Bone marrow (tissue), 2 donors: ENCODE data around the gene PRKN.
"Not testable (repeated sequence)": the region's sequence is repeated elsewhere in the genome, so short reads cannot be mapped to it uniquely, and the experiment has no call there.

ENCODE experiments used
- DNase-seq, 2 donors: peaks; one replicate each; lab custom pipeline; 2025; lab: John Stamatoyannopoulos, UW

The PRKN gene

GRCh38 chr6:161840380-161840779, 887.2 kb downstream of the PRKN start:
- no peak for DNase-seq

DNA sequence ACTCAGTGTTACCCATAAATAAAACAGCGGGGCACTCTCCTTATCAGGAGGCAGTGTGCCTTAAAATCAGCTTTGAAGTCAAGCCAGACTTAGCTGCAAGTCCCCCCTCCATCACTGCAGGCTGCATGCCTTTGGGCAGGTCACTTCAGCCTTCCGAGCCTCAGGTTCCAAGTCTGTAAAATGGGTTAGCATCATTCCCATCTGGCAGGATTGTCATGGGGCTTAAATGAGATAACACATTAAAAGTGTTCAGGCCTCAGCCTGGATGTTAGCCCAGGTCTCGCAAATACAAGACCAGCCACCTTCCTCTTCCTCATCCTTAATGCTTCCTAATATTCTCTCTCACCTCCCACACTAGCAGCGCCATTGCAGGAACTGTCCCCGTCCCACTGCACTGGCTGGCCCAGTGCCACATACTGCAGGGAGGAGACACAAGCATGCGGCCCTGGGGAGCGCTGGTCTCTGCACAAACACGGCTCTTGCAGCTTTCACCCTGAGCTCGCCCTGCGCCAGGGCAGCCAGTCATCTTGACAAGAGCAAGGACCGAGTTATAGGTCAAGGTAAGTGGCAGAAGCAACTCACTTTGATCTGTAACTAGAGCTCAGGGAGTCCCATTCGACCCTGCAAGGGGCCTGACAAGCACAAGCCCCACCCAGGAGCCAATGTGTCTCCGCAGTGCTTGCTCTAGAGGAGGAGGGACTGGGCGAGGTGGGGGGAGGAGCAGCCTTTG, 889.1 kb downstream of the PRKN start:
- no peak for DNase-seq

DNA sequence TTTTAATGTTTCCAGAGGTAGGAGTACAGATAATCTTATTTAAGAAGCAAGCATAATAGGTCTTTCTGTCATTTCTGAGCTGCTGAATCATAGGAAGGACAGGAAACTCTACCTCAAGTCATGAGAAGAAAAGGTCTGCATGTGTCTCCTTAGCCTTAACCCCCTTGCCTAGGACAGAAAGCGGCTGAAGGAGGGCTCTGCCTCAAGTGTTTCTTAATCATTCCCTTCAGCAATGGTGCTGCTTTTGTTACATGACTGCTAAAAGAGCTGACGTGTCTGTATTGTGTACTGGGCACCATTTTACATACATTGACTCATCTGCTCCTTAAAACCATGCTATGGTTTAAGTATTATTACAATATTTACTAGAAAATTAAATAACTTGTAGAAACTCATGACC, 889.7 kb downstream of the PRKN start:
- no peak for DNase-seq

DNA sequence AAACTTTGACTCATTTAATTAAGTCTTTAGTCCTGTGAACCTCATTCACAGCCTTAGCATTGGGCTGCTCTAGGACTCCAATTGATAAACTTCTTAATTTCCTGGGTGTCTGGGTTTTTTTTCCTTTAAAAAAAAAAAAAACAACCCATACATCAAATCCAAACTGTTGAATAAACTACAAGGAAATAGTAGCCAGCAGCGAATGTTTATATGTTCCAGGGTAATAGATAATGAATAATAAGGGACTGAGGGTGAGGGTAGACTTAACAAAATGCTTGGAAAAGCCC, 890.2 kb downstream of the PRKN start:
- no peak for DNase-seq

DNA sequence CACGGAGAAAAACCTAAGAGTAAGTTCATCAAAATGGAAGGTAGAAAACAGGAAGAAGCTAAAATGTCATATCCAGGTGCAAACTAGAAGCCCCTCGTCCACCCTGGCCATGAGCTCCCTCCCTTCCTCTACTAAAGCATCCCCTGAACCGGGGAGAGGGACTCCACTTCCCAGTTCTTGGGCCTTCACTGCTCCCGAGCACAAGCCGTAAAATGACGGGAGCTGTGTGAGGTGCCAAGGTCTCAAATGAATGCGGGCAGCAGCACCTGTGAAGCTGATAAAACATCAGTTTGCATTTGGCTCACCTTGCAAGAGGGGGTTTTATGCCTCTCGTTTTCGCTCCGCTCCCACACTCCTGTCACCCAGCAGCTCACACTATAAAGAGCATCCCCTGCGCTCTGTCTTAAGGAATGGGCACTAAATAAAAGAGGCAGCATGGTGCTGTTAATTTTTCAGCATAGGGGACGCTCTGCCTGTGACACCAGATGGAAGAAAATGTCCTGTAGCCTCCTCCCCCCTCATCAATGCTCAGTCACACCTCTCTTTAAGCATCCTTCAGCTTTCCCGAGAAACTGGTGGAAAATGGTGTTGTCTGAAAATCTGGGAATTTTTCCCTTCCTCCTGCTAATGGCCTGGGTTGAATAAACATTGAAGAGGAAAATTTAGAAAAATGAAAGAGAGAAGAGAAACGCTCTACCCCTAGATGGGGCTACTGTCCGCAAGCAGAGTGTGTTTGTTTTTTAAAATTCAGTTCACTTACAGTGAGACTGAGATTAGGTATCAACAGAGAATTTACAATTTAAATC, 890.7 kb downstream of the PRKN start:
- no peak for DNase-seq

- no peak for DNase-seq
These were observed 891.9 kb downstream of the PRKN start for GRCh38 chr6:161835500-161836215.

- DNase-seq = no peak
These were observed 893.1 kb downstream of the PRKN start for GRCh38 chr6:161834426-161834825.

DNA sequence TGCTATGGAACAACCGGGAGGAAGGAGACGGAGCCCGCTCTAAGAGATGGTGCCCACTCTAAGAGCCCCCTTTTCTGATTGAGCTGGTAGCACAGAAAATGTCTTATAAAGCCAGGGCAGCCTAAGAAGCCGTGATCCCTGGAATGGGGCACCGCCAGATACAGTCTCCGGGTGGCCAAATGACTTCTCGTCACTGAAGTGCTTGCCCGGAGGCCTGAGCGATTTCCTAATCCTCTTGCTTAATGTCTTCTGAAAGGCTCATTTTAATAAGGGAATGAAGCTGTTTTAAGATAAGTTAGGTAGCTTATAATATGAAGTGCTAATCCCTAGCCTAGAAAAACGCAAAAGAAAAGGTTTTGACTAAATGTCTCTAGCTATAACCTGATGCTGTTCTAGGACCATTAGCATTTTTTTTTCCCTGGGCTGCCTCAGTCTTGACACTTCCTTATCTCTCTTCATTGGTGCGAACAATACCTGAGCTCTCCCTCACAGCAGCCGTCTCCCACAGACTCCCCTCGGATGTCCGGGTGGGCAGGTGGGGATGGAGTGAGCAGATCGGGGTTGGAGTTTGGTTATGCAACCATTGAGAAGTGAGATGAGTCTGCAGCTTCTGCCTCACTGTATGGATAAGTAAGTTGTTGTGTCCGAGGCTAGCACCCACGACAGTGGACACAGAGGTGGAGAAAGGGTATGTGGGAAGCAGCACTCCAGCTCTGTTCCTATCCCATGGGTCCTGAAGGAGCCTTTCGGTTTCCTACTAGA, 894.3 kb downstream of the PRKN start:
- no peak for DNase-seq

GRCh38 chr6:161832622-161833021, 894.9 kb downstream of the PRKN start:
- DNase-seq = no peak

- DNase-seq = no peak
These were observed 896.5 kb downstream of the PRKN start for GRCh38 chr6:161830866-161831616.

DNA sequence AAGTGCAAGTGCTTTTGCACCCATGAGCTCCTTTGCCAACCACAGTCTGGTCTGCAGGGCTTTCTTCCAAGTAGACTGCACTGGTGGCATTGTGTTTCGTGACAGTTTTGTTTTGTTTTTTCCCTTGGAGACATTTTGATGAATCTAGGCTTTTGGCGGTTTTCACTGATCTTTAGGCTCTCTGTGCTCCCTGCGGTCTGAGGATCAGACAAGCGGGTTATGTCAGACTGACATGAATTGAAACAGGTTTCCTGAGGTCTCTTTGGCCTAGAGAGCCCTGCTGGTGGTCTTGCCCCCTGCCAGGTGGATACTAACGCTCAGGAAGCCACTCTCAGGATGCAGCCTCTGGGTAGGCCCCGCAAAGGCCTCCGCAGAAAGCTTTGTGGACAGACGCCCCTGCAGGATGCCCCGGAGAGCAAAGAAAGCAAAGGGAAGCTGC, 898.3 kb downstream of the PRKN start:
- no peak for DNase-seq

DNA sequence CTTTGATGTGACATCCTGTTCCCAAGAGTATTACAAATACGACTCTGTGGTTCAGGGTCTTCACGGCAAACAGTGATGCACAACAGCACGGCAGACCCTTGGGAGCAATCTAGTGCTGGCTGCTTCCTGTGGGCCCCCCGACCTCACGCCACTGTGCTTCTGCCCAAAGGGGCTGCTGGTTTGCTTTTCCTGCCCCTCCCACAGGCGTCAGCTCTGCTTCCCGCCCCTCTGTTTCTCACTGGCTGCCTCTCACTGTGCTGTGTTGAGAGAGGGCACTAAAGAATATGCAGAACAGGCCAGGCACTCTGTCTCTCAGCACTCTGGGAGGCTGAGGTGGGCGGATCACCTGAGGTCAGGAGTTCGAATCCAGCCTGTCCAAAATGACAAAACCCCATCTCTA, 899.2 kb downstream of the PRKN start:
- DNase-seq = no peak

- DNase-seq = no peak
These were observed 901.1 kb downstream of the PRKN start for GRCh38 chr6:161826512-161826911.

- DNase-seq = not testable (repeated sequence)
These were observed 905.4 kb downstream of the PRKN start for GRCh38 chr6:161822204-161822603.

GRCh38 chr6:161817881-161818280, 909.7 kb downstream of the PRKN start:
- DNase-seq = no peak

DNA sequence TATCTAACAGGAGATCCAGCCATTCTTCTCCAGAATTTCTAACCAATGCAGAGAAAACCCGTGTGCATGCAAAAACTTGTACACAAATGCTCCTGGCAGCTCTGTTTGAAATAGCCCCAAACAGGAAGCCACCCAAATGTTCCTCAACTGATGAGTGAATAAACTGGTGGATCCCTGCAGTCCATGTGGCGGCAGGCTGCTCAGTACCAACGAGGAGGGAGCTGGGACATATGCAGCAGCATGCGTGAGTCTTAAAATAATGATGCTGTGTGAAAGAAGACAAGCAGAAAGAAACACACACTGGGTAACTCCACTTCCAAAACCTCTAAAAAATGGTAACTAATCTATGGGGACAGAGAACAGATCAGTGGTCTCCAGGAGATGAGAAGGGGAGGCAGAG, 911.6 kb downstream of the PRKN start:
- no peak for DNase-seq

GRCh38 chr6:161813156-161813555, 914.4 kb downstream of the PRKN start:
- DNase-seq = no peak

GRCh38 chr6:161809971-161810370, 917.6 kb downstream of the PRKN start:
- DNase-seq = no peak

GRCh38 chr6:161804838-161805237, 922.7 kb downstream of the PRKN start:
- no peak for DNase-seq

DNA sequence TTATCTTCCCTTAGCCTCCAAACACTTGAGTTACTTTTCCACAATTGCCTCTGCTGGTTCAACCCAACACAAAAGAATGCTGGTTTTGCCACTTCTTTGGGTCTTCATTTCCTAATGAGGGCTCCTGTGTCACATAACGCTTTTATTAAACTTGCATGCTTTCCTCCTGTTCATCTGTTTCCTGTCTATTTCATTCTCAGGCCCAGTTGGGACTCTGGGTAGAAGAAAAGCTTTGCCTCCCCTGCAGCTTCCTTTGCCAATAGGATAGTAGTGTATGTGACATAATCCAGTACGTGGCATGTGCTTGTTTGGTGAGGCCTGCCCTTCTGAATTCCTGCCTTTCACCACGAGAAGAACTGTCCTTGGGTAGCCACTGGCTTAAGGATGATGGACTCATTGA, 924.4 kb downstream of the PRKN start:
- no peak for DNase-seq

DNA sequence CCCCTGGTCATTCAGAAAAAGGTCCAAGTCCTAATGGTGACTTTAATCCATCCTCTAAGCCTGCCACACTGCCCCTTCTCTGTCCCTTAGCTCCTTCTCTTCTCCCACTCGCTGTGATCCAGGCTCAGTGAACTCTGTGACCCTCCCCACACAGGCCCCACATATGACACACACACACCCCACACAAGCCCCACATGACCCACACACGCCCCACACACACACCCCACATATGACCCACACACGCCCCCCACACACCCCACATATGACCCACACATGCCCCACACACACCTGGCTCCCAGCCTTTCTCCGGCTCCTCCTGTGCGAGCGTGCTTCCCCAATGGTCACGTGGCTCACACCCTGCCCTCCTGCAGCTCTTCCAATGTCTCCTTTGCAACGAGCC, 925.3 kb downstream of the PRKN start:
- DNase-seq = no peak
